A673 (cell line): ENCODE data around the gene CBX8. TPM values are rescaled to one million over a fixed set of nuclear protein-coding genes. Genes with fewer than 3 reads are reported as not detected.

Source experiments
- BruUV-seq: library from RNA; stranded (reverse); fragments of 400-500 nt; replicated peaks from 2 replicates; lab custom pipeline; 2021; lab: Mats Ljungman, UMichigan
- CTCF ChIA-PET: fragments of 300-600 bp; sonication (Branson Sonifier 250); formaldehyde crosslinking; loops from one replicate; lab custom pipeline; 2022; ENCODE audit warnings: antibody characterized with exemption; lab: Charles Lee
- POLR2A ChIA-PET: fragments of 300-600 bp; sonication (Branson Sonifier 250); formaldehyde crosslinking; loops from one replicate; lab custom pipeline; 2022; ENCODE audit warnings: antibody characterized with exemption; ENCODE audit not compliant: low non-redundant PET; lab: Charles Lee
- DNase-seq: peaks from one replicate; pipeline ENCODE4 v3.0.0-alpha.2; 2015; ENCODE audit warnings: low spot score
- H3K27ac ChIP-seq: fragments of 200-600 bp; sonication (generic); 2 replicates; pipeline ENCODE4 v1.5.1; 2016; ENCODE audit warnings: mixed run types, low read depth, mild to moderate bottlenecking, mixed read lengths, antibody characterized with exemption, low read length; ENCODE audit not compliant: poor library complexity, severe bottlenecking
- H3K27me3 ChIP-seq: fragments of 200-600 bp; sonication (generic); replicated peaks from 2 replicates; pipeline ENCODE4 v1.6.1; 2017; ENCODE audit warnings: mixed run types, low read depth, mild to moderate bottlenecking, mixed read lengths, antibody characterized with exemption, low read length; ENCODE audit not compliant: insufficient read depth, poor library complexity
- H3K36me3 ChIP-seq: fragments of 200-600 bp; sonication (generic); 2 replicates; pipeline ENCODE4 v1.6.1; 2016; ENCODE audit warnings: mixed run types, mild to moderate bottlenecking, mixed read lengths, antibody characterized with exemption, low read length; ENCODE audit not compliant: insufficient read depth, poor library complexity, severe bottlenecking
- H3K4me1 ChIP-seq: fragments of 200-600 bp; sonication (generic); 2 replicates; pipeline ENCODE4 v1.6.1; 2017; ENCODE audit warnings: mixed run types, mild to moderate bottlenecking, mixed read lengths, antibody characterized with exemption, low read length; ENCODE audit not compliant: insufficient read depth, poor library complexity, severe bottlenecking
- H3K4me3 ChIP-seq: fragments of 200-600 bp; sonication (generic); 2 replicates; pipeline ENCODE4 v1.5.1; 2016; ENCODE audit warnings: low read depth, mixed run types, mild to moderate bottlenecking, mixed read lengths, low read length; ENCODE audit not compliant: poor library complexity, severe bottlenecking
- H3K9me3 ChIP-seq: fragments of 200-600 bp; sonication (generic); 2 replicates; pipeline ENCODE4 v1.6.1; 2016; ENCODE audit warnings: mixed run types, low read depth, mild to moderate bottlenecking, mixed read lengths, antibody characterized with exemption, low read length; ENCODE audit not compliant: poor library complexity, severe bottlenecking
- EZH2 ChIP-seq: fragments of 200-600 bp; sonication (generic); IDR thresholded peaks from 2 replicates; pipeline ENCODE4 v1.6.1; 2017; ENCODE audit warnings: borderline replicate concordance, low read depth, mild to moderate bottlenecking, mixed read lengths, antibody characterized with exemption, low read length; ENCODE audit not compliant: poor library complexity, severe bottlenecking
- intact Hi-C: fragments of 100-400 bp; cut with micrococcal nuclease; formaldehyde crosslinking; loops from one replicate; pipeline ENCODE4 v1.10.0; 2022; ENCODE audit not compliant: unreplicated experiment
- total RNA-seq: library from RNA; stranded (reverse); gene quantifications from 2 replicates; pipeline ENCODE4 v1.2.3, GENCODE V29; 2021
- TF ChIP-seq, protein P1 (sequence below): fragments of 300-800, 200-600 bp; sonication (generic); conservative IDR thresholded peaks from 2 replicates; pipeline ENCODE4 v1.5.1; 2017; ENCODE audit warnings: low read depth, mild to moderate bottlenecking, antibody characterized with exemption, low read length, moderate library complexity, mixed read lengths

CBX8 gene
- total RNA-seq, 1 experiment from 2014 or later: 27.0 TPM

DNA sequence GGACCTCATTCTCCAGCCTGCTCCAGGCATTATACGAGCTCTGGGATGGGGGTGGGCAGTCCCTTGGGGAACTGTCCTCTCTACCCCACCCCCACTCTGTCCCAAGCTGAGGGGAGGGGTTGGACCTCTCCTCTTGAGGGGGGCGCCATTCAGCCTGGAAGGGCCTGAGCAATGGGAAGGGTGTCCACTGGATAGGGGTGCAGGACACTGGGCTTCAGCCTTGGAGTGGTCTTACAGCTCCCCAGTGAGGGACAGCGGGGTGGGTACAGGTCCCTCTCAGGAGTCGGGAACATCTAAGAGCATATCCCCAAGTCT lies 9.5 kb upstream of the CBX8 start:
- H3K36me3 ChIP-seq: no peaks in the 10 kb centered on the region
- BruUV-seq: no TSS peak
- no peak overlapping the region for H3K27ac ChIP-seq
- no peak overlapping the region for H3K4me3 ChIP-seq
- CTCF ChIA-PET: interaction anchor here (0.6 kb wide), 1 partner anchor 1599 kb away, joined by 4 read pairs; no protein-coding TSS in a partner anchor
- no peak for DNase-seq
- peaks cover 38% of the 10 kb centered on the region for H3K4me1 ChIP-seq
- intact Hi-C loops: no loop called here
- POLR2A ChIA-PET: no interaction called here
- no peaks in the 10 kb centered on the region for H3K27me3 ChIP-seq
- no peaks in the 10 kb centered on the region for H3K9me3 ChIP-seq
- TF ChIP-seq EZH2: no peak
- TF ChIP-seq, protein P1, sequence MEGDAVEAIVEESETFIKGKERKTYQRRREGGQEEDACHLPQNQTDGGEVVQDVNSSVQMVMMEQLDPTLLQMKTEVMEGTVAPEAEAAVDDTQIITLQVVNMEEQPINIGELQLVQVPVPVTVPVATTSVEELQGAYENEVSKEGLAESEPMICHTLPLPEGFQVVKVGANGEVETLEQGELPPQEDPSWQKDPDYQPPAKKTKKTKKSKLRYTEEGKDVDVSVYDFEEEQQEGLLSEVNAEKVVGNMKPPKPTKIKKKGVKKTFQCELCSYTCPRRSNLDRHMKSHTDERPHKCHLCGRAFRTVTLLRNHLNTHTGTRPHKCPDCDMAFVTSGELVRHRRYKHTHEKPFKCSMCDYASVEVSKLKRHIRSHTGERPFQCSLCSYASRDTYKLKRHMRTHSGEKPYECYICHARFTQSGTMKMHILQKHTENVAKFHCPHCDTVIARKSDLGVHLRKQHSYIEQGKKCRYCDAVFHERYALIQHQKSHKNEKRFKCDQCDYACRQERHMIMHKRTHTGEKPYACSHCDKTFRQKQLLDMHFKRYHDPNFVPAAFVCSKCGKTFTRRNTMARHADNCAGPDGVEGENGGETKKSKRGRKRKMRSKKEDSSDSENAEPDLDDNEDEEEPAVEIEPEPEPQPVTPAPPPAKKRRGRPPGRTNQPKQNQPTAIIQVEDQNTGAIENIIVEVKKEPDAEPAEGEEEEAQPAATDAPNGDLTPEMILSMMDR: no peak

DNA sequence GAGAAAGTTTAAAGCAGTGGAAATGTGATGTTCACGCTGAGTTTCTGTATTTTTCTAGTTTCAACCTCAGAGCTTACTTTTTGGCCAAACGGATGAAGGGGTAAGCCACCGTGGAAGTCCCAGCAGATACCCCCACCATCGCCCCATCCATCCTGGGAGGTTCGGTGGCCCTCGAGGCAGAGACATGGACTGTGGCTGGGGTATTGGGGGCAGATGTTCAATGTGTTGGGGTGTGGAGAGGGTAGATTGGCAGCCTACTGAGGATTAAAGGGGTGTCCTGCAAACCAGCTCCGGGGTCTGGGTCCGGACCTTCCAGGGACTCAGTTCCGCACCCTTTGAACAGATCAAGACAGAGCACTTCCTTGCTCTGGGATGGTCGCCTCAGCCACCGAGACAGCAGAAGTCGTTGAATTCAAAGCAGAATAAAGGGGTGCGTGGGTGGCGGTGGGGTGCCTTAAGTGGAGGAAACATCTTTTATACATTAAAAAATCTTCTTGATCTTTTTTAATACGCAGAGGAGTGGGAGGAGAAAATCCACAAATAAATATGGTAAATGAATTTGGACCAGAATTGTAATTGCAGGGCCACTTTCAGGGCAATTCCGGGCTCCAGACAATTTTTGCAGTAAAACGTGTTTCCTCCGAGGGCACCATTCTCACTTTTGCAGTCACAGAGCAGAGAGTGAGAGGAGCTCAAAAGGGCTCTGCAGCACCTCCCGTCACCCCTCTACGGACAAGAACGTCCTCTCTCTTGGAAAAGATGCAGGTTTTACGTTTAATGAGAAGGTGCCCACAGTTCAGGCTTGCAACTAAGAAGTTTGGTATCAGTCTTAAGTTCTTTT lies 8.2 kb upstream of the CBX8 start:
- Histone ChIP-seq H3K4me1 (peaks cover 42% of the 10 kb centered on the region), H3K9me3 (no peaks in the 10 kb centered on the region), H3K4me3 (no peak overlapping the region), H3K27me3 (no peaks in the 10 kb centered on the region), H3K36me3 (no peaks in the 10 kb centered on the region), H3K27ac (no peak overlapping the region)
- intact Hi-C loops: no loop called here
- DNase-seq: no peak
- TF ChIP-seq EZH2: no peak
- TF ChIP-seq, protein P1: no peak
- ChIA-PET POLR2A (no interaction called here), CTCF (no interaction called here)
- BruUV-seq: no TSS peak

- no peaks in the 10 kb centered on the region for H3K27me3 ChIP-seq
- POLR2A ChIA-PET: no interaction called here
- H3K4me1 ChIP-seq: peaks cover 50% of the 10 kb centered on the region
- no peaks in the 10 kb centered on the region for H3K36me3 ChIP-seq
- TF ChIP-seq, protein P1: no peak
- intact Hi-C loops: no loop called here
- H3K9me3 ChIP-seq: no peaks in the 10 kb centered on the region
- CTCF ChIA-PET: no interaction called here
- peak overlapping the region; percentile 35 for H3K4me3 ChIP-seq
- no TSS peak for BruUV-seq
- peak; percentile 67 for DNase-seq
- peak overlapping the region; percentile 43 for H3K27ac ChIP-seq
These were observed 7.3 kb upstream of the CBX8 start for GRCh38 chr17:79803997-79804855.
